B cell (primary cell): ENCODE data around the gene TUBGCP4. TPM values are rescaled to one million over a fixed set of nuclear protein-coding genes. Genes with fewer than 3 reads are reported as not detected.
A peak's percentile ranks its signal among the peaks of the same experiment; 100 is the strongest.

ENCODE experiments used
- ATAC-seq: fragments of 200-7000 bp; cut with Tn5 transposase; one replicate; pipeline ENCODE4 v1.10.0; 2021; ENCODE audit warnings: low read depth, mild to moderate bottlenecking, moderate number of reproducible peaks, moderate library complexity
- CTCF ChIA-PET: fragments of 350-600 bp; sonication (Branson Sonifier 250); formaldehyde crosslinking; loops from one replicate; lab custom pipeline; 2021; ENCODE audit warnings: antibody characterized with exemption, inconsistent platforms; lab: Charles Lee
- POLR2A ChIA-PET: fragments of 350-600 bp; sonication (Branson Sonifier 250); formaldehyde crosslinking; loops from one replicate; lab custom pipeline; 2021; ENCODE audit warnings: antibody characterized with exemption; lab: Charles Lee
- DNase-seq: peaks from one replicate; pipeline ENCODE4 v3.0.0; 2013
- H2AFZ ChIP-seq: 2 replicates; pipeline ENCODE4 v1.6.1; 2012; ENCODE audit warnings: mild to moderate bottlenecking, low read depth, low read length; ENCODE audit not compliant: insufficient read depth, poor library complexity, severe bottlenecking
- H3K27ac ChIP-seq, 2 donors: 1 replicate in 1 of 2; 2 replicates in 1 of 2; pipeline ENCODE4 v1.5.1; 2012 to 2013; ENCODE audit warnings: low read length in 2 of 2, mild to moderate bottlenecking in 2 of 2, moderate library complexity in 1 of 2
- H3K27me3 ChIP-seq, 4 experiments: fragments of 200-600 bp in 1 of 4; sonication (generic) in 1 of 4; replicated peaks in 1 of 4; 1 replicate in 2 of 4; 2 replicates in 2 of 4; pipeline versions ENCODE4 v1.6.1 to v1.7.0; 2013 to 2016; ENCODE audit warnings: low read length in 3 of 4, mild to moderate bottlenecking in 2 of 4, mixed read lengths in 1 of 4, moderate library complexity in 1 of 4; ENCODE audit not compliant: insufficient read depth in 4 of 4, control insufficient read depth in 3 of 4; ENCODE audit errors: control extremely low read depth in 1 of 4
- H3K36me3 ChIP-seq, 2 experiments: replicated peaks in 1 of 2; 1 replicate in 1 of 2; 2 replicates in 1 of 2; pipeline versions ENCODE4 v1.6.1 to v1.7.1; 2013; ENCODE audit warnings: low read length in 1 of 2; ENCODE audit not compliant: insufficient read depth in 2 of 2, control insufficient read depth in 1 of 2; ENCODE audit errors: control extremely low read depth in 1 of 2, extremely low read depth in 1 of 2
- H3K4me1 ChIP-seq, 2 donors: fragments of 200-600 bp in 1 of 2; sonication (generic) in 1 of 2; 1 replicate in 1 of 2; 2 replicates in 1 of 2; pipeline versions ENCODE4 v1.5.1 to v1.6.1; 2013 to 2017; ENCODE audit warnings: low read length in 2 of 2; ENCODE audit not compliant: control insufficient read depth in 2 of 2, insufficient read depth in 2 of 2
- H3K4me2 ChIP-seq: replicated peaks from 2 replicates; pipeline ENCODE3; 2012; ENCODE audit warnings: mild to moderate bottlenecking, low read depth, low read length; ENCODE audit not compliant: poor library complexity, severe bottlenecking
- H3K4me3 ChIP-seq, 5 experiments: fragments of 200-600 bp in 1 of 5; sonication (generic) in 1 of 5; 1 replicate in 3 of 5; 2 replicates in 2 of 5; pipeline versions ENCODE4 v1.5.1 to v1.7.0; 2011 to 2016; ENCODE audit warnings: low read length in 4 of 5, mild to moderate bottlenecking in 4 of 5, low read depth in 2 of 5, control low read depth in 1 of 5, moderate library complexity in 1 of 5; ENCODE audit not compliant: insufficient read depth in 1 of 5; ENCODE audit errors: control extremely low read depth in 1 of 5, extremely low read depth in 1 of 5
- H3K79me2 ChIP-seq: fragments of 200-600 bp; sonication (generic); one replicate; pipeline ENCODE4 v1.6.0; 2016; ENCODE audit warnings: low read length; ENCODE audit not compliant: control insufficient read depth, insufficient read depth
- H3K9ac ChIP-seq: fragments of 200-600 bp; sonication (generic); 2 replicates; pipeline ENCODE4 v1.6.1; 2017; ENCODE audit warnings: mild to moderate bottlenecking, low read length, moderate library complexity
- H3K9me3 ChIP-seq, 3 donors: one replicate each; pipeline versions ENCODE4 v1.6.1 to v1.7.1; 2013; ENCODE audit warnings: low read length in 2 of 3; ENCODE audit not compliant: control insufficient read depth in 2 of 3, insufficient read depth in 1 of 3; ENCODE audit errors: control extremely low read depth in 1 of 3
- H4K20me1 ChIP-seq: 2 replicates; pipeline ENCODE4 v1.6.0; 2012; ENCODE audit warnings: mild to moderate bottlenecking, low read length; ENCODE audit not compliant: insufficient read depth, control insufficient read depth, poor library complexity, severe bottlenecking
- H3K27ac Mint-ChIP-seq: one replicate; pipeline ENCODE4 v1.8.0; 2021; ENCODE audit warnings: mixed read lengths
- H3K27me3 Mint-ChIP-seq: one replicate; pipeline ENCODE4 v1.8.0; 2021; ENCODE audit warnings: mixed read lengths
- H3K4me1 Mint-ChIP-seq: one replicate; pipeline ENCODE4 v1.8.0; 2021; ENCODE audit warnings: mixed read lengths
- H3K4me3 Mint-ChIP-seq: one replicate; pipeline ENCODE4 v1.8.0; 2021; ENCODE audit warnings: mixed read lengths
- H3K9me3 Mint-ChIP-seq: one replicate; pipeline ENCODE4 v1.8.0; 2022; ENCODE audit warnings: mixed read lengths; ENCODE audit not compliant: insufficient read depth
- CTCF ChIP-seq: fragments of 200-600 bp; IDR thresholded peaks from one replicate; pipeline ENCODE4 v1.8.0; 2022; ENCODE audit warnings: antibody characterized with exemption, mild to moderate bottlenecking
- EZH2 ChIP-seq: IDR thresholded peaks from 2 replicates; pipeline ENCODE4 v1.6.1; 2012; ENCODE audit warnings: borderline replicate concordance, low read depth, mild to moderate bottlenecking, moderate library complexity, low read length; ENCODE audit not compliant: insufficient read depth, poor library complexity, severe bottlenecking
- WGBS: methylation state at CpG from one replicate; pipeline ENCODE4 v1.1.5; 2013; ENCODE audit warnings: missing lambda C conversion rate; ENCODE audit not compliant: insufficient coverage; 5-methylcytosine and 5-hydroxymethylcytosine counted together
- intact Hi-C: fragments of 100-400 bp; cut with micrococcal nuclease; formaldehyde crosslinking; loops from one replicate; pipeline ENCODE4 v1.10.0; 2022
- polyA plus RNA-seq: library from polyadenylated mRNA; depleted of rRNA; stranded (reverse); fragments of >200 nt; gene quantifications from 2 replicates; pipeline ENCODE4 v1.2.3, GENCODE V29; 2012
- total RNA-seq, 2 donors: library from RNA; stranded (reverse); fragments of 120-200 nt in 1 of 2; gene quantifications; 1 replicate in 1 of 2; 2 replicates in 1 of 2; pipeline versions ENCODE4 v1.2.3 to v1.2.4, GENCODE V29; 2013 to 2022

TUBGCP4 gene
- total and polyA plus RNA-seq, 2 donors (not counting 1 experiment from before 2014, with no cell fraction given), result 10.0 to 31.6 TPM

GRCh38 chr15:43329217-43329959, 41.5 kb upstream of the TUBGCP4 start:
- intact Hi-C loops, result no loop called here
- Mint-ChIP-seq H3K27ac (peak overlapping the region; percentile 100), H3K4me3 (peak overlapping the region; percentile 99), H3K27me3 (no peaks in the 10 kb centered on the region), H3K4me1 (peaks cover 32% of the 10 kb centered on the region), H3K9me3 (no peaks in the 10 kb centered on the region)
- peak overlapping the region; percentile 70 to 88 (median 84) for H3K4me3 ChIP-seq
- H3K9me3 ChIP-seq, result no peaks in the 10 kb centered on the region
- ChIA-PET CTCF (interaction anchor here (1.1 to 2.4 kb wide), 2 partner anchors 43 to 104 kb away, joined by 3 to 6 read pairs; no protein-coding TSS in a partner anchor), POLR2A (interaction anchor here (0.5 kb wide), 1 partner anchor 27 kb away, joined by 8 read pairs; no protein-coding TSS in a partner anchor)
- H3K79me2 ChIP-seq, result peaks cover 12% of the 10 kb centered on the region
- peak overlapping the region; percentile 94 to 98 for H3K27ac ChIP-seq
- H3K27me3 ChIP-seq, result no peaks in the 10 kb centered on the region
- WGBS, result 26% methylated on average over 36 of the region's 38 CpGs
- H3K4me2 ChIP-seq, result peak overlapping the region; percentile 78
- peak overlapping the region; percentile 73 for H3K9ac ChIP-seq
- H4K20me1 ChIP-seq, result peaks cover 9% of the 10 kb centered on the region
- TF ChIP-seq EZH2, result no peak
- no peak for TF ChIP-seq CTCF
- H3K36me3 ChIP-seq, result no peaks in the 10 kb centered on the region
- peak overlapping the region; percentile 98 for H2AFZ ChIP-seq
- DNase-seq (no peak), ATAC-seq (no peak)
- H3K4me1 ChIP-seq, result peaks cover 22 to 23% of the 10 kb centered on the region in 2 donors
